Bronchial epithelial cell (primary cell): ENCODE results near the gene PAPOLG. TPM values are rescaled to one million over a fixed set of nuclear protein-coding genes. Genes with fewer than 3 reads are reported as not detected.

Source experiments
- DNase-seq: peaks from one replicate; pipeline ENCODE4 v3.0.0-alpha.2; 2010; ENCODE audit warnings: low read depth
- FAIRE-seq: peaks from 2 replicates; lab custom pipeline; 2011; peaks lifted over from hg19 to GRCh38; lab: Jason Lieb, UNC
- H3K27me3 ChIP-seq: 2 replicates; pipeline ENCODE4 v1.5.1; 2011; ENCODE audit warnings: low read length; ENCODE audit not compliant: control insufficient read depth, insufficient read depth
- H3K36me3 ChIP-seq: 2 replicates; pipeline ENCODE4 v1.5.1; 2011; ENCODE audit warnings: low read length; ENCODE audit not compliant: control insufficient read depth, insufficient read depth
- H3K4me3 ChIP-seq: 2 replicates; pipeline ENCODE4 v1.5.1; 2011; ENCODE audit warnings: mild to moderate bottlenecking, low read depth, low read length, control low read depth
- total RNA-seq: library from RNA; depleted of rRNA; stranded (reverse); fragments of >200 nt; gene quantifications from 2 replicates; pipeline ENCODE4 v1.2.1, GENCODE V29; 2014
- TF ChIP-seq, protein P1 (sequence below): IDR thresholded peaks from 2 replicates; pipeline ENCODE4 v1.5.1; 2011; ENCODE audit warnings: mild to moderate bottlenecking, moderate library complexity, low read length, control low read depth, inconsistent platforms; ENCODE audit not compliant: insufficient read depth, severe bottlenecking

PAPOLG gene
- total RNA-seq, 1 donor from 2014 or later, result 9.7 TPM

DNA sequence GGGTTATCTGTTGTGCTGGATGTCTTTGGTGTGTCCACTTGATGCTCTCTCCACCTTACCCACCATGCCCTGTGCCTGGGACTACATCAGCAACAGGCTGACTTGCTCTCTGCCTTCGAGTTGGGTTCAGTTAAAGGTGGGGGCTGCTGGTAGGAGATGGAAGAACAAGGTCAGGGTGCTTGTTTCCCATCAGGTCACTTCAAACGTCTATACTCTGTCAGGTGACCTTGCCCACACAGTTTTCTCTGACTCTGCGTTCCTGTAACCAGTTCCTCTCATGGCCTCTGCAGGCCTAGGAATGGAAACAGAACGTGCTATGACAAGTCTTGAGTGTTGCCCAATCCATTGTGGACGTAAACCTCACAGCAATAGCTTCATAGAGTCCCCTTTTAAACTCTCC is 38.4 kb upstream of the PAPOLG start:
- FAIRE-seq, result no peak
- H3K27me3 ChIP-seq, result no peaks in the 10 kb centered on the region
- no peak overlapping the region for H3K4me3 ChIP-seq
- DNase-seq, result peak; percentile 97
- H3K36me3 ChIP-seq, result no peaks in the 10 kb centered on the region
- TF ChIP-seq, protein P1, sequence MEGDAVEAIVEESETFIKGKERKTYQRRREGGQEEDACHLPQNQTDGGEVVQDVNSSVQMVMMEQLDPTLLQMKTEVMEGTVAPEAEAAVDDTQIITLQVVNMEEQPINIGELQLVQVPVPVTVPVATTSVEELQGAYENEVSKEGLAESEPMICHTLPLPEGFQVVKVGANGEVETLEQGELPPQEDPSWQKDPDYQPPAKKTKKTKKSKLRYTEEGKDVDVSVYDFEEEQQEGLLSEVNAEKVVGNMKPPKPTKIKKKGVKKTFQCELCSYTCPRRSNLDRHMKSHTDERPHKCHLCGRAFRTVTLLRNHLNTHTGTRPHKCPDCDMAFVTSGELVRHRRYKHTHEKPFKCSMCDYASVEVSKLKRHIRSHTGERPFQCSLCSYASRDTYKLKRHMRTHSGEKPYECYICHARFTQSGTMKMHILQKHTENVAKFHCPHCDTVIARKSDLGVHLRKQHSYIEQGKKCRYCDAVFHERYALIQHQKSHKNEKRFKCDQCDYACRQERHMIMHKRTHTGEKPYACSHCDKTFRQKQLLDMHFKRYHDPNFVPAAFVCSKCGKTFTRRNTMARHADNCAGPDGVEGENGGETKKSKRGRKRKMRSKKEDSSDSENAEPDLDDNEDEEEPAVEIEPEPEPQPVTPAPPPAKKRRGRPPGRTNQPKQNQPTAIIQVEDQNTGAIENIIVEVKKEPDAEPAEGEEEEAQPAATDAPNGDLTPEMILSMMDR, result no peak

DNA sequence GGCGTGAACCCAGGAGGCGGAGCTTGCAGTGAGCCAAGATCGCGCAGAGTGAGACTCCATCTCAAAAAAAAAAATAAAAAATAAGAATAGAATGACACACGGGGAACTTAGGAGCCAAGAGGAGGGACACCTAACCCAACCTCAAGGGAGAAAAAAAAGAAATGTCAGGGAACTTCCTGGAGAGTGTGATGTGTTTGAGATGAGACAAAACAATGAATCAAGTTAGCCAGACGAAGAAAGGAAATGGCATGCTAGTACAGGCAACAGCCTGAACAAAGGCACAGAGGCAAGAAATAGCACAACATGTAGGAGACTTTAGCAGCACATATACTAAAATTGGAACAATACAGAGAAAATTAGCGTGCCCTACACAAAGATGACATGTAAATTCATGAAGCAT is 36.7 kb upstream of the PAPOLG start:
- TF ChIP-seq, protein P1, result no peak
- H3K27me3 ChIP-seq, result no peaks in the 10 kb centered on the region
- FAIRE-seq (no peak), DNase-seq (peak; percentile 85)
- H3K4me3 ChIP-seq, result no peak overlapping the region
- no peaks in the 10 kb centered on the region for H3K36me3 ChIP-seq

- Histone ChIP-seq H3K36me3 (no peaks in the 10 kb centered on the region), H3K4me3 (no peak overlapping the region), H3K27me3 (no peaks in the 10 kb centered on the region)
- DNase-seq, result no peak
- TF ChIP-seq, protein P1, result no peak
- no peak for FAIRE-seq
Observed at GRCh38 chr2:60725466-60725865, 30.6 kb upstream of the PAPOLG start.

DNA sequence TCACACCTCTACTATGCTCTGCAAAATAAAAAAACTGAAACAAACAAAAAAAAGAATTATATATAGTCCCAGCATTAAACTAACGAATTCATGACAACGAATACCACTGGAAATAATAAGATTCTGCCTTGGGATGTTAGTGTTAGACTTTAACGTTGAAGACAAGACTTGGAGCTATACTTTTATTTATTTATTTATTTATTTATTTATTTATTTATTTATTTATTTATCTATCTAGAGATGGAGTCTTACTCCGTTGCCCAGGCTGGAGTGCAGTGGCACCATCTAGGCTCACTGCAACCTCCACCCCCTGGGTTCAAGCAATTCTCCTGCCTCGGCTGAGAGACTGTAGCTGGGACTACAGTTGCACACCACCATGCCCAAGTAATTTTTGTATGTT is 27.2 kb upstream of the PAPOLG start:
- TF ChIP-seq, protein P1, result no peak
- DNase-seq, result no peak
- no peak for FAIRE-seq
- H3K27me3 ChIP-seq, result no peaks in the 10 kb centered on the region
- H3K36me3 ChIP-seq, result no peaks in the 10 kb centered on the region
- no peak overlapping the region for H3K4me3 ChIP-seq

- Histone ChIP-seq H3K36me3 (no peaks in the 10 kb centered on the region), H3K27me3 (no peaks in the 10 kb centered on the region), H3K4me3 (peak overlapping the region; percentile 32)
- peak; percentile 57 for DNase-seq
- TF ChIP-seq, protein P1, result no peak
- no peak for FAIRE-seq
Observed at GRCh38 chr2:60735496-60736250, 20.4 kb upstream of the PAPOLG start.

GRCh38 chr2:60738679-60739078 is 17.4 kb upstream of the PAPOLG start:
- Histone ChIP-seq H3K27me3 (no peaks in the 10 kb centered on the region), H3K36me3 (no peaks in the 10 kb centered on the region), H3K4me3 (no peak overlapping the region)
- TF ChIP-seq, protein P1, result no peak
- FAIRE-seq (no peak), DNase-seq (peak; percentile 10)
